ENCODE results near the gene TRIM27.
"Not testable (repeated sequence)": the region's sequence is repeated elsewhere in the genome, so short reads cannot be mapped to it uniquely, and the experiment has no call there.

Gene TRIM27

GRCh38 chr6:28864326-28864923, 59.4 kb downstream of the TRIM27 start:
- DNase-seq (ENCODE audit: low spot score), result no peak

- peak; percentile 87 for DNase-seq (ENCODE audit: low spot score)
Measured at GRCh38 chr6:28863604-28864325, 60.0 kb downstream of the TRIM27 start.

GRCh38 chr6:28862077-28862476, 61.7 kb downstream of the TRIM27 start:
- no peak for DNase-seq (ENCODE audit: low spot score)

- DNase-seq (ENCODE audit: low spot score), result no peak
Measured at GRCh38 chr6:28861339-28861738, 62.4 kb downstream of the TRIM27 start.

DNA sequence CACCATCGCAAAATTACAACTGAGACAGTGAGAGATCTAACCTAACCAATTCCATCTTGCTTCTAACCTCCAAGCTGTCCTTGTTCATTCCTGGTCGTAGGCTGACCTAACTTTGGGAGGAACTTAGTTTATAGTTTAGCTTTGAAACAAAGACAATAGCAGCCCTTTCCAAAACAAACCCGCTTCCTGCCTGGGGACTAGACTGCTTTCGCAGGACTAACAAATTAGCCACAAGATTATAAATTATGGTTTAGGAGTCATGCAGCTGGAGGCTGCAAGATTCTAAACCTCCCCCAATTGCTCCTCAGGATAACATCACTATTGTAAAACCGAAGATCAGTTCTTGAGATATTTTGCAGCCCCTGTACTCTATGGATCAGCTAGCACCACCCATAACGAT, 63.2 kb downstream of the TRIM27 start:
- no peak for DNase-seq (ENCODE audit: low spot score)

GRCh38 chr6:28858963-28859362, 64.8 kb downstream of the TRIM27 start:
- no peak for DNase-seq (ENCODE audit: low spot score)

GRCh38 chr6:28856620-28857005, 67.2 kb downstream of the TRIM27 start:
- no peak for DNase-seq (ENCODE audit: low spot score)

- not testable (repeated sequence) for DNase-seq (ENCODE audit: low spot score)
Measured at GRCh38 chr6:28854405-28854804, 69.4 kb downstream of the TRIM27 start.

Small RNA genes within 50 kb of the gene (small RNA-seq; reads per million reads assigned to genes)
- gene RNU6-930P, result 0 reads per million in 2 experiments
